Midbrain (tissue), 1 donor: ENCODE results near the gene COA7.

ENCODE experiments used
- DNase-seq: peaks from one replicate; lab custom pipeline; 2025; lab: John Stamatoyannopoulos, UW

COA7 gene

GRCh38 chr1:52669696-52670095 is 28.5 kb downstream of the COA7 start:
- DNase-seq, result no peak

- DNase-seq, result no peak
Measured at GRCh38 chr1:52668711-52669110, 29.4 kb downstream of the COA7 start.

- no peak for DNase-seq
Measured at GRCh38 chr1:52667984-52668383, 30.2 kb downstream of the COA7 start.

GRCh38 chr1:52667290-52667689 is 30.9 kb downstream of the COA7 start:
- no peak for DNase-seq

- no peak for DNase-seq
Measured at GRCh38 chr1:52665006-52665941, 32.9 kb downstream of the COA7 start.

- no peak for DNase-seq
Measured at GRCh38 chr1:52663716-52664115, 34.4 kb downstream of the COA7 start.

- no peak for DNase-seq
Measured at GRCh38 chr1:52662645-52663313, 35.4 kb downstream of the COA7 start.

- no peak for DNase-seq
Measured at GRCh38 chr1:52660807-52661206, 37.3 kb downstream of the COA7 start.

GRCh38 chr1:52659851-52660596 is 38.1 kb downstream of the COA7 start:
- DNase-seq, result no peak

GRCh38 chr1:52659356-52659755 is 38.8 kb downstream of the COA7 start:
- no peak for DNase-seq

- DNase-seq, result no peak
Measured at GRCh38 chr1:52658795-52659194, 39.4 kb downstream of the COA7 start.

GRCh38 chr1:52657702-52658101 is 40.4 kb downstream of the COA7 start:
- DNase-seq, result no peak

- no peak for DNase-seq
Measured at GRCh38 chr1:52654063-52654462, 44.1 kb downstream of the COA7 start.

- no peak for DNase-seq
Measured at GRCh38 chr1:52653207-52653849, 44.8 kb downstream of the COA7 start.

- DNase-seq, result no peak
Measured at GRCh38 chr1:52651904-52652303, 46.2 kb downstream of the COA7 start.

GRCh38 chr1:52645261-52645660 is 52.9 kb downstream of the COA7 start:
- DNase-seq, result no peak

- DNase-seq, result no peak
Measured at GRCh38 chr1:52641307-52641706, 56.8 kb downstream of the COA7 start.

- no peak for DNase-seq
Measured at GRCh38 chr1:52640697-52641096, 57.5 kb downstream of the COA7 start.

GRCh38 chr1:52637946-52638345 is 60.2 kb downstream of the COA7 start:
- DNase-seq, result no peak

GRCh38 chr1:52636721-52637695 is 61.1 kb downstream of the COA7 start:
- no peak for DNase-seq
